Suprapubic skin (tissue), 4 donors: ENCODE results near the gene MYL7.

ENCODE experiments used
- CTCF ChIP-seq, 2 donors: fragments of 200-600 bp in 1 of 2; fragments of 450-650 bp in 1 of 2; sonication (generic) in 1 of 2; IDR thresholded peaks; one replicate each; pipeline ENCODE4 v1.5.1; 2016 to 2019; ENCODE audit warnings: antibody characterized with exemption in 2 of 2, mild to moderate bottlenecking in 1 of 2, moderate library complexity in 1 of 2
- EP300 ChIP-seq: sonication (generic); formaldehyde crosslinking; IDR thresholded peaks from one replicate; pipeline ENCODE4 v1.6.1; 2017; ENCODE audit warnings: antibody characterized with exemption
- POLR2A ChIP-seq, 2 donors: fragments of 450-650 bp; IDR thresholded peaks; one replicate each; pipeline ENCODE4 v1.6.1; 2017; ENCODE audit warnings: antibody characterized with exemption in 2 of 2, mild to moderate bottlenecking in 2 of 2, moderate library complexity in 2 of 2
- POLR2AphosphoS5 ChIP-seq, 3 donors: sonication (generic); formaldehyde crosslinking; IDR thresholded peaks; one replicate each; pipeline ENCODE4 v1.6.1; 2017; ENCODE audit warnings: antibody characterized with exemption in 3 of 3

- no peak for TF ChIP-seq POLR2A (IDR thresholded peaks at IDR 0.05)
- TF ChIP-seq CTCF (IDR thresholded peaks at IDR 0.05): no peak
- TF ChIP-seq EP300: no peak
- no peak for TF ChIP-seq POLR2AphosphoS5 (IDR thresholded peaks at IDR 0.05)
Measured at GRCh38 chr7:44094365-44094764, 46.8 kb downstream of the MYL7 start.
